Astrocyte of the cerebellum (primary cell): ENCODE measurements around the gene FAM76B.

Experiments used
- DNase-seq: peaks from one replicate; pipeline ENCODE4 v3.0.0-alpha.2; 2011; ENCODE audit warnings: low read depth
- H3K4me3 ChIP-seq: 2 replicates; pipeline ENCODE4 v1.5.1; 2011; ENCODE audit warnings: mild to moderate bottlenecking, low read depth, low read length, moderate library complexity
- in situ Hi-C: cut with HindIII; loops from 2 replicates; pipeline ENCODE4 v1.10.0; 2017; ENCODE audit warnings: low sequenced_read_pairs
- TF ChIP-seq, protein P1 (sequence below): IDR thresholded peaks from 2 replicates; pipeline ENCODE4 v1.5.1; 2012; ENCODE audit warnings: low read length, low read depth, moderate library complexity, mild to moderate bottlenecking; ENCODE audit errors: missing control alignments

The FAM76B gene

GRCh38 chr11:95803973-95804372 is 14.4 kb upstream of the FAM76B start:
- TF ChIP-seq, protein P1, sequence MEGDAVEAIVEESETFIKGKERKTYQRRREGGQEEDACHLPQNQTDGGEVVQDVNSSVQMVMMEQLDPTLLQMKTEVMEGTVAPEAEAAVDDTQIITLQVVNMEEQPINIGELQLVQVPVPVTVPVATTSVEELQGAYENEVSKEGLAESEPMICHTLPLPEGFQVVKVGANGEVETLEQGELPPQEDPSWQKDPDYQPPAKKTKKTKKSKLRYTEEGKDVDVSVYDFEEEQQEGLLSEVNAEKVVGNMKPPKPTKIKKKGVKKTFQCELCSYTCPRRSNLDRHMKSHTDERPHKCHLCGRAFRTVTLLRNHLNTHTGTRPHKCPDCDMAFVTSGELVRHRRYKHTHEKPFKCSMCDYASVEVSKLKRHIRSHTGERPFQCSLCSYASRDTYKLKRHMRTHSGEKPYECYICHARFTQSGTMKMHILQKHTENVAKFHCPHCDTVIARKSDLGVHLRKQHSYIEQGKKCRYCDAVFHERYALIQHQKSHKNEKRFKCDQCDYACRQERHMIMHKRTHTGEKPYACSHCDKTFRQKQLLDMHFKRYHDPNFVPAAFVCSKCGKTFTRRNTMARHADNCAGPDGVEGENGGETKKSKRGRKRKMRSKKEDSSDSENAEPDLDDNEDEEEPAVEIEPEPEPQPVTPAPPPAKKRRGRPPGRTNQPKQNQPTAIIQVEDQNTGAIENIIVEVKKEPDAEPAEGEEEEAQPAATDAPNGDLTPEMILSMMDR, result no peak
- in situ Hi-C loops, result no loop called here

DNA sequence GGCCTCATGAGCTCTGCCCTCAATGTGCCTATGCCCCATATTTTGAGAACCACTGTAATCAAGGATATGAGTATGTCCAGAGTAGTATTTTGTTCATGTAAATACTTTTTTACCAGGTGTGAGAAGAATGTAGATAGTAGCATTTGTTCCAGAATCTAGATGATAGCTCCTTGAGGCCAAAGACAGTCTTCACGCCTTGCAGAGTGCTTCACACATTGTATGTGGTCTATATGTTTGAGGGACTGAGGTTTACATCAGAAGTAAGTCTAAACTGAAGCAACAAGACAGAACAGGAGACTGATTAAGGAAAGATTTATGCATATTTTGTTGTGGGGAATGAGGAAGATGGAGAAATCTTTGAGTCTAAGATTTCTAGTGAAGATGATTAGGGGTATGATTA is 13.2 kb upstream of the FAM76B start:
- TF ChIP-seq, protein P1, result no peak
- in situ Hi-C loops, result no loop called here
- DNase-seq, result no peak
- no peak overlapping the region for H3K4me3 ChIP-seq

More at GRCh38 chr11:95803973-95804372, 14.4 kb upstream of the FAM76B start:
- H3K4me3 ChIP-seq, result no peak overlapping the region
- DNase-seq, result no peak

GRCh38 chr11:95800438-95800837 is 10.9 kb upstream of the FAM76B start:
- DNase-seq, result no peak
- in situ Hi-C loops, result no loop called here
- TF ChIP-seq, protein P1, result no peak
- H3K4me3 ChIP-seq, result no peak overlapping the region

GRCh38 chr11:95799546-95799945 is 10.0 kb upstream of the FAM76B start:
- in situ Hi-C loops, result no loop called here

GRCh38 chr11:95796501-95796900 is 6.9 kb upstream of the FAM76B start:
- in situ Hi-C loops, result no loop called here
- no peak overlapping the region for H3K4me3 ChIP-seq
- TF ChIP-seq, protein P1, result no peak
- no peak for DNase-seq

More at GRCh38 chr11:95799546-95799945, 10.0 kb upstream of the FAM76B start:
- TF ChIP-seq, protein P1, result no peak
- DNase-seq, result no peak
- H3K4me3 ChIP-seq, result no peak overlapping the region

DNA sequence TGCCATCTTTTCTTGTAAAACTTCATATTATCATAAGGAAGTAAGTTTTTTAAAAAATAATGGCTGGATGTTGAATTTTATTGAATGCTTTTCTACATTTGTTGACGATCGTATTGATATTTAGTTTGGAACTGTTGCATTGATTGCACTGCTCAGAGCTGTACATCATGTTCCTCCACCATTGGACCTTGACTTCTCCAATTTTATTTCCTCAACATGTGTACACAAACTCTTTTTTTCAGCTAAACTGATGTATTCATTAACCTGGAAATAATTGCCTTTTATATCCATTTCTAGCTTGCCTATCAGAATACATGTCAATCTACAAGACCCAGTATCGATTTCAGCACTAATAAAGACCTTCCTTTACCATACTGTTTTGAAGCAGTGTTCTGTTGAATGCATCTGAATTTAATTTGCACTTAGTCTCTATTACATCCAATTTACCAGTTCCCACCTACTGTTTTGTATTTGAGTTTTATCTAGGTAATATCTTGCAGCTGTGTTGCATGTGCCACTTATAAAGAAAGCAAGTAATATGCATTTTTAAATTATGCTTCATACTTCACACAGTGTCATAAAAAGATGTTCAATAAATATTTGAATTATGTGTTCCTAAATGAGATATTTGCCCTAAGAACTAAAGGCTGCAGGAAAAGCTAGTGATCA is 6.2 kb upstream of the FAM76B start:
- no peak for DNase-seq
- no peak overlapping the region for H3K4me3 ChIP-seq
- TF ChIP-seq, protein P1, result no peak
- in situ Hi-C loops, result no loop called here
